ENCODE measurements around the gene GGCX.

DNA sequence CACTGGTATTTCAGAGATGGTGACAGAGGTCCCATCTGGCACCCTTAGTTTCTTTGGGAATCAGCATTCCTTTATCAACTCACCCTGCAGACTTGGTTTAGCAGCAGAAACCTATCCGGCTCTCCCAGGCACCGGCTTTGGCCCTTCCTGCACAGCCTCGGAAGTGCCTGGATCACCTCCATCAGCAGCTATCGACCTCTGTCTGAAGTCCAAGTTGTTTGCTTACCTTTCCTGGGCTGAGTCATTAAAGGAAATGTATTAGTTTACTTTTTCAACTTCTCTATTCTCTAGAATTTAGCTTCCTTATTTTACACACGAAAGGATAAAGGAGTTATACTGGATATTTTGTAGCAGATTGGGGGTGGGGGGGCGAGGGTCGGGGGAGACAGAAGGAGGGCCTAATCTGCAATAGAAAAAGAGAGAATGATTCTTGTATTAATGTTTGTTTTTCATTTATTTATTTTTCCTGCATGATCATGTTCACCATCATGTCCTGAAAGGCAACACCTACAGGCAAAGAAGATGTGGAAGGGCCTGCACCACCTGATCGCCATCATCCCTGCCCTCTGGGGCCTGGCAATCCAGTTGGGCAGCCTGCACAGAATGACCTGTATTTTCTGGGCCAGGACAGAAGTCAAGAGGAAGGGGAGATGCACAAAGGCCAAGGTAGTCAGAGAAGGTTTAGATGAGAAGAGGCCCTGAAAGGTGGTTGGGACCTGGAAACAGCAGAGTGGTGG is 44.5 kb downstream of the GGCX start:
- TF ChIP-seq, protein P1, sequence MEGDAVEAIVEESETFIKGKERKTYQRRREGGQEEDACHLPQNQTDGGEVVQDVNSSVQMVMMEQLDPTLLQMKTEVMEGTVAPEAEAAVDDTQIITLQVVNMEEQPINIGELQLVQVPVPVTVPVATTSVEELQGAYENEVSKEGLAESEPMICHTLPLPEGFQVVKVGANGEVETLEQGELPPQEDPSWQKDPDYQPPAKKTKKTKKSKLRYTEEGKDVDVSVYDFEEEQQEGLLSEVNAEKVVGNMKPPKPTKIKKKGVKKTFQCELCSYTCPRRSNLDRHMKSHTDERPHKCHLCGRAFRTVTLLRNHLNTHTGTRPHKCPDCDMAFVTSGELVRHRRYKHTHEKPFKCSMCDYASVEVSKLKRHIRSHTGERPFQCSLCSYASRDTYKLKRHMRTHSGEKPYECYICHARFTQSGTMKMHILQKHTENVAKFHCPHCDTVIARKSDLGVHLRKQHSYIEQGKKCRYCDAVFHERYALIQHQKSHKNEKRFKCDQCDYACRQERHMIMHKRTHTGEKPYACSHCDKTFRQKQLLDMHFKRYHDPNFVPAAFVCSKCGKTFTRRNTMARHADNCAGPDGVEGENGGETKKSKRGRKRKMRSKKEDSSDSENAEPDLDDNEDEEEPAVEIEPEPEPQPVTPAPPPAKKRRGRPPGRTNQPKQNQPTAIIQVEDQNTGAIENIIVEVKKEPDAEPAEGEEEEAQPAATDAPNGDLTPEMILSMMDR (IDR thresholded peaks at IDR 0.05; ENCODE audit: borderline replicate concordance, extremely low read depth, low read length, poor library complexity, severe bottlenecking), result no peak
- TF ChIP-seq EZH2 (IDR thresholded peaks at IDR 0.05; ENCODE audit: borderline replicate concordance, low read depth, low read length, severe bottlenecking), result no peak
